ENCODE measurements around the gene GDPD4. TPM values are rescaled to one million over a fixed set of nuclear protein-coding genes. Genes with fewer than 3 reads are reported as not detected.

Gene GDPD4
- total RNA-seq, 1 experiment from 2014 or later: not detected

DNA sequence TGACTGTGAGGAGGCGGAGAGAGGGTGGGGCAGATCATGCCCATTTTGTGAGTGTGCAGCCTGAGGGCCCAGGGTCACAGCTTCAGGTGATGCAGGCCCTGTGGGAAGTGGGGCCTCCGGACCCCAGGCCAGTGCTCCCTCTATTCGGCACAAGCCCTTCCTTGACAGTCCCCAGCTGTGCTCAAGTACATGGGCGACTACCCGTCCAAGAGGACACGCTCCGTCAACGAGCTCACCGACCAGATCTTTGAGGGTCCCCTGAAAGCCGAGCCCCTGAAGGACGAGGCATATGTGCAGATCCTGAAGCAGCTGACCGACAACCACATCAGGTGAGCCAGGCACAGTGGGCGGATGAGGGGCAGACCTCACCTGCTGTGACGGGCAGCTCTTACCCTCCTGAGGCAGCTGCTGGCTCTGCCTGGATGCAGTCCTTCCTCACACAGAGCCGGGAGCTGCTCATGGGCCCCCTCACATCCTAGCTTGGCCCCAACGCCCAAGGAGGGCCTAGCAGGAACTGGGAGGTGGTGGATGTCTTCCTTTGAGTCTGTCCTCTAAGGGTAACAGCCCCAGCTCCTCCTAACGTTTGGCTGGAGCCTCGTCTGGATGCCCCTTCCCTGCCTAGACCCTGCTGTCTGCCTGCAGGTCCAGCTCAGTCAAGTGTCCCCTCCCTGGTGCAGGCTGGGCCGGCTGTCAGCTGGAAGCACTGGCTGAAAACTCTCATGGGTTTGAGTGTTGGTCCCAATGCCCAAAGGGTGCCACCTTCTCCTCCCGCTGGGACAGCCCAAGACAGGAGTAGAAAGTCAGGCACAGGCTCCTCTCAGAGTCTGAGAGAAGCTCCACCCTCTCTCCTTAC is 97.4 kb downstream of the GDPD4 start:
- Histone ChIP-seq H3K27me3 (ENCODE audit: control insufficient read depth, insufficient read depth, low read length) (no peaks in the 10 kb centered on the region), H3K9me3 (ENCODE audit: control insufficient read depth, insufficient read depth, low read depth, low read length) (no peaks in the 10 kb centered on the region), H3K36me3 (ENCODE audit: control insufficient read depth, insufficient read depth, low read length) (no peaks in the 10 kb centered on the region), H3K27ac (ENCODE audit: low read length) (no peak overlapping the region), H3K4me1 (ENCODE audit: control insufficient read depth, insufficient read depth, low read length) (no peaks in the 10 kb centered on the region), H3K4me3 (ENCODE audit: low read depth in 2 of 2, low read length in 2 of 2) (no peak overlapping the region)
- no TSS peak for BruUV-seq (replicated peaks)
- ATAC-seq: peak; percentile 27
- ChIA-PET CTCF (interaction anchor here (1.0 kb wide), 1 partner anchor 9 kb away, joined by 3 read pairs; no protein-coding TSS in a partner anchor), POLR2A (no interaction called here)
- TF ChIP-seq, protein P1, sequence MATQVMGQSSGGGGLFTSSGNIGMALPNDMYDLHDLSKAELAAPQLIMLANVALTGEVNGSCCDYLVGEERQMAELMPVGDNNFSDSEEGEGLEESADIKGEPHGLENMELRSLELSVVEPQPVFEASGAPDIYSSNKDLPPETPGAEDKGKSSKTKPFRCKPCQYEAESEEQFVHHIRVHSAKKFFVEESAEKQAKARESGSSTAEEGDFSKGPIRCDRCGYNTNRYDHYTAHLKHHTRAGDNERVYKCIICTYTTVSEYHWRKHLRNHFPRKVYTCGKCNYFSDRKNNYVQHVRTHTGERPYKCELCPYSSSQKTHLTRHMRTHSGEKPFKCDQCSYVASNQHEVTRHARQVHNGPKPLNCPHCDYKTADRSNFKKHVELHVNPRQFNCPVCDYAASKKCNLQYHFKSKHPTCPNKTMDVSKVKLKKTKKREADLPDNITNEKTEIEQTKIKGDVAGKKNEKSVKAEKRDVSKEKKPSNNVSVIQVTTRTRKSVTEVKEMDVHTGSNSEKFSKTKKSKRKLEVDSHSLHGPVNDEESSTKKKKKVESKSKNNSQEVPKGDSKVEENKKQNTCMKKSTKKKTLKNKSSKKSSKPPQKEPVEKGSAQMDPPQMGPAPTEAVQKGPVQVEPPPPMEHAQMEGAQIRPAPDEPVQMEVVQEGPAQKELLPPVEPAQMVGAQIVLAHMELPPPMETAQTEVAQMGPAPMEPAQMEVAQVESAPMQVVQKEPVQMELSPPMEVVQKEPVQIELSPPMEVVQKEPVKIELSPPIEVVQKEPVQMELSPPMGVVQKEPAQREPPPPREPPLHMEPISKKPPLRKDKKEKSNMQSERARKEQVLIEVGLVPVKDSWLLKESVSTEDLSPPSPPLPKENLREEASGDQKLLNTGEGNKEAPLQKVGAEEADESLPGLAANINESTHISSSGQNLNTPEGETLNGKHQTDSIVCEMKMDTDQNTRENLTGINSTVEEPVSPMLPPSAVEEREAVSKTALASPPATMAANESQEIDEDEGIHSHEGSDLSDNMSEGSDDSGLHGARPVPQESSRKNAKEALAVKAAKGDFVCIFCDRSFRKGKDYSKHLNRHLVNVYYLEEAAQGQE (IDR thresholded peaks at IDR 0.05; ENCODE audit: insufficient read depth in 1 of 2, low read depth in 2 of 2, low read length in 1 of 2): no peak
- TF ChIP-seq SIN3A (IDR thresholded peaks at IDR 0.05; ENCODE audit: borderline replicate concordance, insufficient read depth, low read depth, low read length) (no peak), TCF7L2 (IDR thresholded peaks at IDR 0.05; ENCODE audit: low read depth, low read length) (no peak), POLR2AphosphoS5 (IDR thresholded peaks at IDR 0.05; ENCODE audit: low read depth, low read length) (no peak)
- TF ChIP-seq, protein P2, sequence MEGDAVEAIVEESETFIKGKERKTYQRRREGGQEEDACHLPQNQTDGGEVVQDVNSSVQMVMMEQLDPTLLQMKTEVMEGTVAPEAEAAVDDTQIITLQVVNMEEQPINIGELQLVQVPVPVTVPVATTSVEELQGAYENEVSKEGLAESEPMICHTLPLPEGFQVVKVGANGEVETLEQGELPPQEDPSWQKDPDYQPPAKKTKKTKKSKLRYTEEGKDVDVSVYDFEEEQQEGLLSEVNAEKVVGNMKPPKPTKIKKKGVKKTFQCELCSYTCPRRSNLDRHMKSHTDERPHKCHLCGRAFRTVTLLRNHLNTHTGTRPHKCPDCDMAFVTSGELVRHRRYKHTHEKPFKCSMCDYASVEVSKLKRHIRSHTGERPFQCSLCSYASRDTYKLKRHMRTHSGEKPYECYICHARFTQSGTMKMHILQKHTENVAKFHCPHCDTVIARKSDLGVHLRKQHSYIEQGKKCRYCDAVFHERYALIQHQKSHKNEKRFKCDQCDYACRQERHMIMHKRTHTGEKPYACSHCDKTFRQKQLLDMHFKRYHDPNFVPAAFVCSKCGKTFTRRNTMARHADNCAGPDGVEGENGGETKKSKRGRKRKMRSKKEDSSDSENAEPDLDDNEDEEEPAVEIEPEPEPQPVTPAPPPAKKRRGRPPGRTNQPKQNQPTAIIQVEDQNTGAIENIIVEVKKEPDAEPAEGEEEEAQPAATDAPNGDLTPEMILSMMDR (IDR thresholded peaks at IDR 0.05): no peak
- in situ Hi-C loops (cut with HindIII; ENCODE audit: low pct_unique_long_range_greater_than_20kb, low sequenced_read_pairs) (no loop called here), intact Hi-C loops (cut with micrococcal nuclease; ENCODE audit: unreplicated experiment) (no loop called here)
- DNase-seq (ENCODE audit: low read depth, low spot score): no peak

DNA sequence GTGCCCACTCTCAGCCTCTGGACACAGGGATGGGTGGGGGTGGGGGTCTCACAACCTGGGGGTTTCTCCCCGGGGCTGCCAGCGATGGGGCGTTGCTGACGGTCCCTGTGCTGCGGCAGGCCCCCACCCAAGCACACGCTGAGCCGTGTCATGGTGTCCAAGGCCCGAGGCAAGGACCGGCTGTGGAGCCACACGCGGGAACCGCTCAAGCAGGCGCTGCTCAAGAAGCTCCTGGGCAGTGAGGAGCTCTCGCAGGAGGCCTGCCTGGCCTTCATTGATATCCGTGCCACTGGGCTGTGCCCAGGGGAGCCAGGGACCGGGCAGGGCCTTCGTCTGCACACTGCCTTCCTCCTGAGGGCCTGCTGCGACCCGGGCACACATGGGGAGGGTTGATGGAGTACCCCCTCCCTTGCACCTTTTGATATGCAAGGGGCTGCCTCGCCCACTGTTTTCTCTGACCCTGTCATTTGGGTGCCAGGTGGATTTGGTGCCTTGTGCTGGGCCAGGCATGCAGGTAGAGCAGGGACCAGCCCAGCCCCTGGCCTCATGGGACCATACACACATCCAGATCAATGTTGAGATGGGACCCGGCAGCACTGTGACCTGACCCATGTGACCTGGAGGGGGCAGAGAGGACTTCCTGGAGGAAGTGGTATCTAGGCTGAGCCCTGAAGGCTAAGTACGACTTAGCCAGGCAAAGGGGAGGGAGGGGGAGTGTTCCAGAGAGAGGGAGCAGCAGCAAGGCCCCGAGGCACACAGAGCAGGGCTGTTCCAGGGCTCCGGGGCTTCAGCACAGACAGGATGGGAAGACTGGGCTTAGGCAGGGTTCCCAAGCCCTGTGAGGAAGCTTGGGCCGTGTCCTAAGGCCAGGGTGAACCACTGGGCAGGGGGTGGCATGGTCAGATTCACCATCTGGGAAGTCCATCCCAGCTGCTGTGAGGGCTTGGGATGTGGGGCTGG is 98.3 kb downstream of the GDPD4 start:
- intact Hi-C loops (cut with micrococcal nuclease; ENCODE audit: unreplicated experiment) (no loop called here), in situ Hi-C loops (cut with HindIII; ENCODE audit: low pct_unique_long_range_greater_than_20kb, low sequenced_read_pairs) (no loop called here)
- no peak for DNase-seq (ENCODE audit: low read depth, low spot score)
- H3K27me3 ChIP-seq (ENCODE audit: control insufficient read depth, insufficient read depth, low read length): no peaks in the 10 kb centered on the region
- no peak overlapping the region for H3K27ac ChIP-seq (ENCODE audit: low read length)
- TF ChIP-seq, protein P1 (IDR thresholded peaks at IDR 0.05; ENCODE audit: insufficient read depth in 1 of 2, low read depth in 2 of 2, low read length in 1 of 2): no peak
- no peak for TF ChIP-seq POLR2AphosphoS5 (IDR thresholded peaks at IDR 0.05; ENCODE audit: low read depth, low read length)
- TF ChIP-seq SIN3A (IDR thresholded peaks at IDR 0.05; ENCODE audit: borderline replicate concordance, insufficient read depth, low read depth, low read length): no peak
- no peak for TF ChIP-seq TCF7L2 (IDR thresholded peaks at IDR 0.05; ENCODE audit: low read depth, low read length)
- TF ChIP-seq, protein P2 (IDR thresholded peaks at IDR 0.05): no peak
- H3K36me3 ChIP-seq (ENCODE audit: control insufficient read depth, insufficient read depth, low read length): no peaks in the 10 kb centered on the region
- BruUV-seq (replicated peaks): no TSS peak
- H3K4me3 ChIP-seq (ENCODE audit: low read depth in 2 of 2, low read length in 2 of 2): no peak overlapping the region
- ChIA-PET CTCF (no interaction called here), POLR2A (no interaction called here)
- ATAC-seq: no peak
- no peaks in the 10 kb centered on the region for H3K9me3 ChIP-seq (ENCODE audit: control insufficient read depth, insufficient read depth, low read depth, low read length)
- no peaks in the 10 kb centered on the region for H3K4me1 ChIP-seq (ENCODE audit: control insufficient read depth, insufficient read depth, low read length)
